Esophagus muscularis mucosa (tissue), 4 donors: ENCODE measurements around the gene ATMIN. TPM values are rescaled to one million over a fixed set of nuclear protein-coding genes. Genes with fewer than 3 reads are reported as not detected.

Source experiments
- DNase-seq: peaks from one replicate; pipeline ENCODE4 v3.0.0-alpha.2; 2017; ENCODE audit errors: extremely low spot score
- H3K27ac ChIP-seq, 4 donors: fragments of 200-600 bp; sonication (generic); replicated peaks in 1 of 4; 1 replicate in 3 of 4; 2 replicates in 1 of 4; pipeline ENCODE4 v1.5.1; 2016 to 2019; ENCODE audit warnings: mild to moderate bottlenecking in 1 of 4
- H3K27me3 ChIP-seq, 4 donors: fragments of 200-600 bp; sonication (generic); one replicate each; pipeline versions ENCODE4 v1.5.1 to v1.6.0; 2016 to 2019
- H3K36me3 ChIP-seq, 4 donors: fragments of 200-600 bp; sonication (generic); one replicate each; pipeline ENCODE4 v1.5.1; 2016 to 2019
- H3K4me1 ChIP-seq, 4 donors: fragments of 200-600 bp; sonication (generic); one replicate each; pipeline ENCODE4 v1.5.1; 2016 to 2019
- H3K4me3 ChIP-seq, 4 donors: fragments of 200-600 bp; sonication (generic); 1 replicate in 2 of 4; 2 replicates in 2 of 4; pipeline ENCODE4 v1.5.1; 2016 to 2019; ENCODE audit warnings: mild to moderate bottlenecking in 4 of 4, moderate library complexity in 1 of 4
- H3K9me3 ChIP-seq, 4 donors: fragments of 200-600 bp; sonication (generic); 1 replicate in 3 of 4; 2 replicates in 1 of 4; pipeline ENCODE4 v1.5.1; 2016 to 2019
- CTCF ChIP-seq, 3 experiments: fragments of 200-600 bp in 2 of 3; fragments of 450-650 bp in 1 of 3; sonication (generic) in 2 of 3; IDR thresholded peaks; one replicate each; pipeline ENCODE4 v1.5.1; 2017 to 2019; ENCODE audit warnings: antibody characterized with exemption in 3 of 3, mild to moderate bottlenecking in 2 of 3, moderate library complexity in 1 of 3
- EP300 ChIP-seq: sonication (generic); formaldehyde crosslinking; IDR thresholded peaks from one replicate; pipeline ENCODE4 v1.6.1; 2017; ENCODE audit warnings: antibody characterized with exemption
- POLR2A ChIP-seq: fragments of 450-650 bp; IDR thresholded peaks from one replicate; pipeline ENCODE4 v1.6.1; 2017; ENCODE audit warnings: antibody characterized with exemption, moderate library complexity, mild to moderate bottlenecking, low read depth
- POLR2AphosphoS5 ChIP-seq, 2 donors: sonication (generic); formaldehyde crosslinking; IDR thresholded peaks; one replicate each; pipeline ENCODE4 v1.6.1; 2017; ENCODE audit warnings: antibody characterized with exemption in 2 of 2
- WGBS: methylation state at CpG from one replicate; pipeline ENCODE4 v1.1.5; 2018; 5-methylcytosine and 5-hydroxymethylcytosine counted together
- intact Hi-C: fragments of 100-400 bp; cut with DNase I; formaldehyde crosslinking; loops from one replicate; pipeline ENCODE4 v1.15.1; 2023
- small RNA-seq, 3 donors: library from RNA; depleted of rRNA; stranded (forward); fragments of <200 nt; gene quantifications; one replicate each; pipeline ENCODE3, GENCODE V24; 2016
- total RNA-seq, 4 donors: library from RNA; depleted of rRNA; stranded (reverse); fragments of >200 nt; gene quantifications; one replicate each; pipeline versions ENCODE4 v1.1.0 to v1.2.1, GENCODE V29; 2016

Gene ATMIN
- total RNA-seq, 4 donors from 2014 or later: 26.6 to 34.0 (median 30.4) TPM

- intact Hi-C loops: loop anchor here (5.0 kb wide), 1 partner anchor 59 kb away; the partner anchor contains the start of gene ATMIN
- Histone ChIP-seq H3K4me3 (peak within 1 kb of the TSS; percentile 75 to 94 (median 86)), H3K9me3 (no peaks in the 10 kb centered on the region), H3K36me3 (no peaks in the 10 kb centered on the region), H3K27ac (peak within 1 kb of the TSS; percentile 75 to 92 (median 86)), H3K27me3 (no peaks in the 10 kb centered on the region), H3K4me1 (peaks cover 5 to 19% (median 11%) of the 10 kb centered on the region in 4 donors)
- WGBS: 0% methylated on average over 11 of the region's 83 CpGs
- TF ChIP-seq CTCF (IDR thresholded peaks at IDR 0.05): no peak
- peak; percentile 25 to 76 for TF ChIP-seq POLR2AphosphoS5 (IDR thresholded peaks at IDR 0.05)
- no peak for TF ChIP-seq POLR2A
- TF ChIP-seq EP300: no peak
- DNase-seq: peak; percentile 100
Observed at GRCh38 chr16:81095953-81096714, 60.5 kb downstream of the ATMIN start, which contains the start of gene GCSH. TSS of gene GCSH (minus strand) at chr16:81096395. CDS start at chr16:81096278, 117 bp downstream.

GRCh38 chr16:81096715-81097208, 61.1 kb downstream of the ATMIN start:
- Histone ChIP-seq H3K4me1 (peaks cover 5 to 19% (median 11%) of the 10 kb centered on the region in 4 donors), H3K27ac (peak overlapping the region; percentile 61 to 92 (median 68))

More at GRCh38 chr16:81096715-81097208, 61.1 kb downstream of the ATMIN start:
- Histone ChIP-seq H3K4me3 (peak overlapping the region; percentile 75 to 94 (median 86)), H3K9me3 (no peaks in the 10 kb centered on the region), H3K36me3 (no peaks in the 10 kb centered on the region), H3K27me3 (peaks cover 0 to 4% (median 0%) of the 10 kb centered on the region in 4 donors)
- DNase-seq: no peak
- intact Hi-C loops: loop anchor here (5.0 kb wide), 1 partner anchor 59 kb away; the partner anchor contains the start of gene ATMIN
- TF ChIP-seq POLR2AphosphoS5 (IDR thresholded peaks at IDR 0.05) (no peak), CTCF (IDR thresholded peaks at IDR 0.05) (no peak), EP300 (no peak), POLR2A (no peak)
- WGBS: 56% methylated on average over 8 of the region's 8 CpGs

Small RNA genes lying within 50 kb of the gene (small RNA-seq; reads per million reads assigned to genes)
- gene AC092718.3: 0 reads per million in 3 donors

Other genes with a start within 250 kb of the ATMIN start
- 1 to 10 TPM in 3 of 4 donors, under 1 TPM in 1; 0.83 to 6.5 (median 3.6) TPM for gene CDYL2, start 231.2 kb upstream of the ATMIN start, total RNA-seq
- gene CMC2, start 29.0 kb upstream of the ATMIN start, total RNA-seq: 10 to 100 TPM; 29.7 to 78.1 (median 41.9) TPM
- 1 to 10 TPM; 5.8 to 9.6 (median 6.6) TPM for gene CENPN, start 28.6 kb upstream of the ATMIN start, total RNA-seq
- gene C16orf46, start 41.4 kb downstream of the ATMIN start, total RNA-seq: 1 to 10 TPM in 2 of 4 donors, not detected in 2; 1.6 to 2.7 TPM
- gene GCSH, start 60.6 kb downstream of the ATMIN start, total RNA-seq: 10 to 100 TPM; 12.6 to 20.8 (median 16.6) TPM
- gene BCO1, start 202.8 kb downstream of the ATMIN start, total RNA-seq: under 1 TPM in 3 of 4 donors, not detected in 1; 0.11 to 0.42 (median 0.17) TPM